ENCODE measurements around the gene AGT.
"Not testable (repeated sequence)": the region's sequence is repeated elsewhere in the genome, so short reads cannot be mapped to it uniquely, and the experiment has no call there.

AGT gene

GRCh38 chr1:230744382-230744781, 30.5 kb upstream of the AGT start:
- no peak for DNase-seq (ENCODE audit: low spot score)

GRCh38 chr1:230743899-230744298, 30.0 kb upstream of the AGT start:
- DNase-seq (ENCODE audit: low spot score), result no peak

GRCh38 chr1:230739564-230740290, 25.8 kb upstream of the AGT start:
- DNase-seq (ENCODE audit: low spot score), result no peak

GRCh38 chr1:230737622-230738262, 23.8 kb upstream of the AGT start:
- DNase-seq (ENCODE audit: low spot score), result no peak

- no peak for DNase-seq (ENCODE audit: low spot score)
Measured at GRCh38 chr1:230735447-230735846, 21.5 kb upstream of the AGT start.

GRCh38 chr1:230730977-230731376, 17.1 kb upstream of the AGT start:
- DNase-seq (ENCODE audit: low spot score), result no peak

- DNase-seq (ENCODE audit: low spot score), result no peak
Measured at GRCh38 chr1:230728710-230729392, 14.9 kb upstream of the AGT start.

- no peak for DNase-seq (ENCODE audit: low spot score)
Measured at GRCh38 chr1:230725256-230726012, 11.5 kb upstream of the AGT start.

- not testable (repeated sequence) for DNase-seq (ENCODE audit: low spot score)
Measured at GRCh38 chr1:230721849-230722522, 8.1 kb upstream of the AGT start.

- no peak for DNase-seq (ENCODE audit: low spot score)
Measured at GRCh38 chr1:230717251-230717650, 3.3 kb upstream of the AGT start.

GRCh38 chr1:230716453-230716852, 2.5 kb upstream of the AGT start:
- not testable (repeated sequence) for DNase-seq (ENCODE audit: low spot score)

- no peak for DNase-seq (ENCODE audit: low spot score)
Measured at GRCh38 chr1:230715510-230715909, 1.6 kb upstream of the AGT start.

GRCh38 chr1:230713547-230713914, 391 bp downstream of the AGT start:
- no peak for DNase-seq (ENCODE audit: low spot score)

- no peak for DNase-seq (ENCODE audit: low spot score)
Measured at GRCh38 chr1:230713138-230713537, 784 bp downstream of the AGT start.

GRCh38 chr1:230712470-230712942, 1.4 kb downstream of the AGT start:
- DNase-seq (ENCODE audit: low spot score), result no peak

- no peak for DNase-seq (ENCODE audit: low spot score)
Measured at GRCh38 chr1:230711245-230711644, 2.7 kb downstream of the AGT start.

GRCh38 chr1:230710543-230710904, 3.4 kb downstream of the AGT start:
- no peak for DNase-seq (ENCODE audit: low spot score)

GRCh38 chr1:230709619-230710542, 4.0 kb downstream of the AGT start:
- no peak for DNase-seq (ENCODE audit: low spot score)

GRCh38 chr1:230708631-230709580, 5.0 kb downstream of the AGT start:
- no peak for DNase-seq (ENCODE audit: low spot score)
